ENCODE data around the gene HDAC7.

Gene HDAC7

GRCh38 chr12:47805417-47805816, 14.3 kb downstream of the HDAC7 start:
- no peak overlapping the region for H3K4me3 ChIP-seq (ENCODE audit: low read depth, low read length)
- TF ChIP-seq CTCF (IDR thresholded peaks at IDR 0.05; ENCODE audit: borderline replicate concordance, insufficient read depth, low read depth, low read length), result no peak

- no peak overlapping the region for H3K4me3 ChIP-seq (ENCODE audit: low read depth, low read length)
- TF ChIP-seq CTCF (IDR thresholded peaks at IDR 0.05; ENCODE audit: borderline replicate concordance, insufficient read depth, low read depth, low read length), result no peak
These were observed 15.5 kb downstream of the HDAC7 start for GRCh38 chr12:47804171-47804570.

- no peak for TF ChIP-seq CTCF (IDR thresholded peaks at IDR 0.05; ENCODE audit: borderline replicate concordance, insufficient read depth, low read depth, low read length)
- no peak overlapping the region for H3K4me3 ChIP-seq (ENCODE audit: low read depth, low read length)
These were observed 16.4 kb downstream of the HDAC7 start for GRCh38 chr12:47803191-47803875.

- TF ChIP-seq CTCF (IDR thresholded peaks at IDR 0.05; ENCODE audit: borderline replicate concordance, insufficient read depth, low read depth, low read length), result peak; percentile 28
- H3K4me3 ChIP-seq (ENCODE audit: low read depth, low read length), result no peak overlapping the region
These were observed 17.4 kb downstream of the HDAC7 start for GRCh38 chr12:47802312-47802711.

- no peak overlapping the region for H3K4me3 ChIP-seq (ENCODE audit: low read depth, low read length)
- no peak for TF ChIP-seq CTCF (IDR thresholded peaks at IDR 0.05; ENCODE audit: borderline replicate concordance, insufficient read depth, low read depth, low read length)
These were observed 17.8 kb downstream of the HDAC7 start for GRCh38 chr12:47801904-47802246.

- no peak for TF ChIP-seq CTCF (IDR thresholded peaks at IDR 0.05; ENCODE audit: borderline replicate concordance, insufficient read depth, low read depth, low read length)
These were observed 18.4 kb downstream of the HDAC7 start for GRCh38 chr12:47801170-47801903.

GRCh38 chr12:47800582-47800981, 19.1 kb downstream of the HDAC7 start:
- H3K4me3 ChIP-seq (ENCODE audit: low read depth, low read length), result no peak overlapping the region
- no peak for TF ChIP-seq CTCF (IDR thresholded peaks at IDR 0.05; ENCODE audit: borderline replicate concordance, insufficient read depth, low read depth, low read length)

More at GRCh38 chr12:47801170-47801903, 18.4 kb downstream of the HDAC7 start:
- no peak overlapping the region for H3K4me3 ChIP-seq (ENCODE audit: low read depth, low read length)
